Peyer's patch (tissue), 4 donors: ENCODE measurements around the gene MLXIP. TPM values are rescaled to one million over a fixed set of nuclear protein-coding genes. Genes with fewer than 3 reads are reported as not detected.

ENCODE experiments used
- DNase-seq, 3 donors: peaks; one replicate each; pipeline ENCODE4 v3.0.0-alpha.2; 2017 to 2019
- H3K27ac ChIP-seq, 4 donors: fragments of 200-600 bp; sonication (generic); one replicate each; pipeline ENCODE4 v1.5.1; 2016 to 2019
- H3K27me3 ChIP-seq, 2 donors: fragments of 200-600 bp; sonication (generic); one replicate each; pipeline ENCODE4 v1.5.1; 2019
- H3K36me3 ChIP-seq, 3 donors: fragments of 200-600 bp; sonication (generic); one replicate each; pipeline ENCODE4 v1.5.1; 2016 to 2019
- H3K4me1 ChIP-seq, 4 donors: fragments of 200-600 bp; sonication (generic); one replicate each; pipeline ENCODE4 v1.5.1; 2016 to 2019
- H3K4me3 ChIP-seq, 4 donors: fragments of 200-600 bp; sonication (generic); 1 replicate in 3 of 4; 2 replicates in 1 of 4; pipeline ENCODE4 v1.5.1; 2016 to 2019; ENCODE audit warnings: mild to moderate bottlenecking in 1 of 4
- H3K9me3 ChIP-seq, 4 donors: fragments of 200-600 bp; sonication (generic); one replicate each; pipeline ENCODE4 v1.5.1; 2016 to 2019; ENCODE audit warnings: mild to moderate bottlenecking in 1 of 4
- CTCF ChIP-seq, 6 experiments: fragments of 450-650 bp in 4 of 6; fragments of 200-600 bp in 2 of 6; sonication (generic) in 1 of 6; IDR thresholded peaks; one replicate each; pipeline ENCODE4 v1.5.1; 2017 to 2019; ENCODE audit warnings: antibody characterized with exemption in 6 of 6, mild to moderate bottlenecking in 3 of 6, moderate library complexity in 1 of 6
- POLR2A ChIP-seq, 2 donors: fragments of 450-650 bp; IDR thresholded peaks; one replicate each; pipeline ENCODE4 v1.5.1; 2017; ENCODE audit warnings: antibody characterized with exemption in 2 of 2, mild to moderate bottlenecking in 2 of 2, moderate library complexity in 2 of 2
- total RNA-seq, 4 donors: library from RNA; depleted of rRNA; stranded (reverse); fragments of >200 nt; gene quantifications; one replicate each; pipeline ENCODE4 v1.1.0, GENCODE V29; 2016

The MLXIP gene
- total RNA-seq, 4 donors from 2014 or later: 41.5 to 157 (median 98.3) TPM

- no peak overlapping the region for H3K27ac ChIP-seq
- no peaks in the 10 kb centered on the region for H3K4me1 ChIP-seq
- H3K4me3 ChIP-seq: no peak overlapping the region
- TF ChIP-seq POLR2A (IDR thresholded peaks at IDR 0.05): no peak
- TF ChIP-seq CTCF (IDR thresholded peaks at IDR 0.05): no peak
- H3K27me3 ChIP-seq: no peaks in the 10 kb centered on the region
- DNase-seq: no peak
- peaks cover 0 to 5% (median 0%) of the 10 kb centered on the region in 3 donors for H3K36me3 ChIP-seq
- no peaks in the 10 kb centered on the region for H3K9me3 ChIP-seq
These were observed 70.1 kb downstream of the MLXIP start for GRCh38 chr12:122148657-122149056.

GRCh38 chr12:122150127-122150681 is 71.6 kb downstream of the MLXIP start:
- Histone ChIP-seq H3K9me3 (no peaks in the 10 kb centered on the region), H3K4me1 (no peaks in the 10 kb centered on the region), H3K36me3 (no peaks in the 10 kb centered on the region), H3K27me3 (no peaks in the 10 kb centered on the region), H3K4me3 (no peak overlapping the region), H3K27ac (no peak overlapping the region)
- no peak for TF ChIP-seq POLR2A (IDR thresholded peaks at IDR 0.05)
- no peak for TF ChIP-seq CTCF (IDR thresholded peaks at IDR 0.05)
- no peak for DNase-seq

GRCh38 chr12:122152754-122153153 is 74.2 kb downstream of the MLXIP start:
- no peaks in the 10 kb centered on the region for H3K36me3 ChIP-seq
- DNase-seq: no peak
- H3K4me3 ChIP-seq: no peak overlapping the region
- H3K27ac ChIP-seq: no peak overlapping the region
- TF ChIP-seq CTCF (IDR thresholded peaks at IDR 0.05) (no peak), POLR2A (IDR thresholded peaks at IDR 0.05) (no peak)
- no peaks in the 10 kb centered on the region for H3K4me1 ChIP-seq
- no peaks in the 10 kb centered on the region for H3K9me3 ChIP-seq
- H3K27me3 ChIP-seq: no peaks in the 10 kb centered on the region

- H3K36me3 ChIP-seq: no peaks in the 10 kb centered on the region
- no peak overlapping the region for H3K27ac ChIP-seq
- no peak for TF ChIP-seq POLR2A (IDR thresholded peaks at IDR 0.05)
- TF ChIP-seq CTCF (IDR thresholded peaks at IDR 0.05): no peak
- DNase-seq: no peak
- no peaks in the 10 kb centered on the region for H3K27me3 ChIP-seq
- no peaks in the 10 kb centered on the region for H3K9me3 ChIP-seq
- H3K4me3 ChIP-seq: no peak overlapping the region
- no peaks in the 10 kb centered on the region for H3K4me1 ChIP-seq
These were observed 77.1 kb downstream of the MLXIP start for GRCh38 chr12:122155705-122156104.

DNA sequence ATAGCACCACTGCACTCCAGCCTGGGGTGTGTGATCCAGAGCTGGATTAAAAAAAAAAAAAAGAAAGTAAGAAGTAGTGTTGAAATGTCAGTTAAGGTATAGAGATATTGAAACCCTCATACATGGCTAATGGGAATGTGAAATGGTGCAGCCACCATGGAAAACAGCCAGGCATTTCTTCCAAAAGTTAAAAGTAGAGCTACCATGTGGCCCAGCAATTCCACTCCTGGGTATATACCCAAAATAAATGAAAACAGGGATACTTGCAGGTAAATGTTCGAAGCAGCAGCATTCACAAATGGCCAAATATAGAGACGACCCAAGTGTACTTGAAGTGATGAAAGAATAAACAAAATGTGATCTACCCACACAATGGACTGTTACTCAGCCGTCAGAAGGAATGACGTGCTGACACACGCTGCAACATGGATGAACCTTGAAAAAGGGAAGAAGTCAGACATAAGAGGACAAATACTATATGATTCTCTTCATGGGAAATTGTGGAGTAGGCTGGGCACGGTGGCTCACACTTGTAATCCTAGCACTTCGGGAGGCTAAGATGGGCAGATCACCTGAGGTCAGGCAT is 80.2 kb downstream of the MLXIP start:
- Histone ChIP-seq H3K4me3 (no peak overlapping the region), H3K27me3 (no peaks in the 10 kb centered on the region)

More for the DNA sequence above, 80.2 kb downstream of the MLXIP start:
- H3K9me3 ChIP-seq: no peaks in the 10 kb centered on the region
- no peak for TF ChIP-seq POLR2A (IDR thresholded peaks at IDR 0.05)
- no peak for TF ChIP-seq CTCF (IDR thresholded peaks at IDR 0.05)
- H3K36me3 ChIP-seq: no peaks in the 10 kb centered on the region
- no peak for DNase-seq
- no peak overlapping the region for H3K27ac ChIP-seq
- no peaks in the 10 kb centered on the region for H3K4me1 ChIP-seq
